DOHH2 (cell line): Measurements from ENCODE around the gene ANKRD39.
A peak's percentile ranks its signal among the peaks of the same experiment; 100 is the strongest.

Source experiments
- H3F3A ChIP-seq: fragments of 200-600 bp; sonication (generic), shearing (Covaris generic); 2 replicates; pipeline ENCODE4 v1.6.0; 2016; ENCODE audit warnings: antibody characterized with exemption, mild to moderate bottlenecking; ENCODE audit not compliant: control insufficient read depth, insufficient read depth
- H3K27ac ChIP-seq: fragments of 200-600 bp; sonication (generic); 2 replicates; pipeline ENCODE4 v1.5.1; 2014; ENCODE audit warnings: low read depth, mild to moderate bottlenecking, low read length, moderate library complexity
- H3K27me3 ChIP-seq: fragments of 200-600 bp; sonication (generic); 2 replicates; pipeline ENCODE4 v1.6.1; 2014; ENCODE audit warnings: mild to moderate bottlenecking, low read length, mixed read lengths; ENCODE audit not compliant: control insufficient read depth
- H3K36me3 ChIP-seq: fragments of 200-600 bp; sonication (generic); 2 replicates; pipeline ENCODE4 v1.6.1; 2014; ENCODE audit warnings: mild to moderate bottlenecking, low read length, moderate library complexity, mixed read lengths; ENCODE audit not compliant: control insufficient read depth
- H3K4me1 ChIP-seq: fragments of 200-600 bp; sonication (generic); 2 replicates; pipeline ENCODE4 v1.6.1; 2014; ENCODE audit warnings: mild to moderate bottlenecking, low read length, mixed read lengths; ENCODE audit not compliant: control insufficient read depth
- H3K4me2 ChIP-seq: fragments of 200-600 bp; sonication (generic); 2 replicates; pipeline ENCODE4 v1.6.0; 2014; ENCODE audit warnings: mild to moderate bottlenecking, low read length, moderate library complexity
- H3K4me3 ChIP-seq: fragments of 200-600 bp; sonication (generic); 2 replicates; pipeline ENCODE4 v1.5.1; 2014; ENCODE audit warnings: mild to moderate bottlenecking, low read length, mixed read lengths
- H3K79me2 ChIP-seq: fragments of 200-600 bp; sonication (generic); 2 replicates; pipeline ENCODE4 v1.6.1; 2014; ENCODE audit warnings: mild to moderate bottlenecking, low read length, mixed read lengths; ENCODE audit not compliant: control insufficient read depth
- H3K9me2 ChIP-seq: fragments of 200-600 bp; sonication (generic); replicated peaks from 2 replicates; pipeline ENCODE4 v1.6.1; 2014; ENCODE audit warnings: mild to moderate bottlenecking, low read length, mixed read lengths; ENCODE audit not compliant: control insufficient read depth
- H3K9me3 ChIP-seq: fragments of 200-600 bp; sonication (generic); 2 replicates; pipeline ENCODE4 v1.6.1; 2014; ENCODE audit warnings: antibody characterized with exemption, low read length, mixed read lengths; ENCODE audit not compliant: control insufficient read depth, insufficient read depth
- H4K20me1 ChIP-seq: fragments of 200-600 bp; sonication (generic); 2 replicates; pipeline ENCODE4 v1.6.0; 2014; ENCODE audit warnings: low read depth, mild to moderate bottlenecking, antibody characterized with exemption, low read length, moderate library complexity; ENCODE audit not compliant: control insufficient read depth, insufficient read depth
- EZH2phosphoT487 ChIP-seq: fragments of 200-600 bp; sonication (generic); IDR thresholded peaks from 2 replicates; pipeline ENCODE4 v1.6.1; 2017; ENCODE audit warnings: borderline replicate concordance, mild to moderate bottlenecking, antibody characterized with exemption, low read length, moderate library complexity, mixed read lengths
- TF ChIP-seq, protein P1 (sequence below): fragments of 200-600 bp; sonication (generic); IDR thresholded peaks from one replicate; pipeline ENCODE4 v1.5.1; 2014; ENCODE audit warnings: antibody characterized with exemption, mild to moderate bottlenecking, low read depth, low read length; ENCODE audit not compliant: poor library complexity, severe bottlenecking

Gene ANKRD39

DNA sequence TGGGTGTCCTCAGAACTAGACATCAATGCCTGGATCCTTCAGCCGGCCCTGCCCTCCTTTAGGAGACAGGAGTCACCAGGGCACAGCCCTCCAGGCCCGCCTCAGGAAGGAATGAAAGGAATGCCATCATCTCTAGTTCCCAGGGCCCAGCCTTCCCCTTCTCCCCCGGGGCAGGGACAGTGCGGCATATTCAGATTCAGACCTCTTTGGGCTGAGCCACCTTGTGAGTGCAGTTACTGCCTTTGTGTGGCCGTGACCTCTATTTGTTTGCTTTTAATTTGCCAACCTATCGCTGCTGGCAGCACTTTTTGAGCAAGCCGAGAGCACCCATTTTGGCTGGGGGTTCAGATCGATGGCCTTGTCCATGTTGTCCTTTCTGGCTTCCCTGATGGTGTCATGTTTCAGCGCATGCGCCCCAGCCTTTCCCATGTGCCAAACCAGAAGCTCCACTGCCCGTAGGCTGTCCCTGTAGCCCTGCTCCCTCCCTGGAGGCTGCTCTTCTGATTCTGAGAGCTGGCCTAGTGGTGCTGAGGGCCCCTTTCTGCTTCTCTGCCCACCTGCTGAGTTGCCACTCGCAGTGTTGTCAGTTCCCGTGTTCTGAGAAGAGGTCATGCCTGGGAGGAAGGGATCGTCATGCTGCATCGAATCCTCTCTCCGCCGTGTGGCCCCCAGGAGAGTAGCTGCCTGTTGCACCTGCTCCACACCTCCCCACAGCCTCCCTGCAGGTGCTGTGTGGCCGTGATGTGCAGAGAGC lies 24.9 kb downstream of the ANKRD39 start:
- Histone ChIP-seq H3K9me3 (no peaks in the 10 kb centered on the region), H3K4me1 (peaks cover 21% of the 10 kb centered on the region), H3K9me2 (no peaks in the 10 kb centered on the region), H3K27ac (peak overlapping the region; percentile 37), H3K4me3 (0 out of 2 replicates have a peak overlapping the region, but pooled peaks have one; percentile 10), H3K36me3 (peaks cover 59% of the 10 kb centered on the region), H3F3A (peaks cover 3% of the 10 kb centered on the region), H3K4me2 (peak overlapping the region; percentile 35), H3K27me3 (no peaks in the 10 kb centered on the region), H4K20me1 (no peaks in the 10 kb centered on the region), H3K79me2 (no peaks in the 10 kb centered on the region)
- TF ChIP-seq, protein P1, sequence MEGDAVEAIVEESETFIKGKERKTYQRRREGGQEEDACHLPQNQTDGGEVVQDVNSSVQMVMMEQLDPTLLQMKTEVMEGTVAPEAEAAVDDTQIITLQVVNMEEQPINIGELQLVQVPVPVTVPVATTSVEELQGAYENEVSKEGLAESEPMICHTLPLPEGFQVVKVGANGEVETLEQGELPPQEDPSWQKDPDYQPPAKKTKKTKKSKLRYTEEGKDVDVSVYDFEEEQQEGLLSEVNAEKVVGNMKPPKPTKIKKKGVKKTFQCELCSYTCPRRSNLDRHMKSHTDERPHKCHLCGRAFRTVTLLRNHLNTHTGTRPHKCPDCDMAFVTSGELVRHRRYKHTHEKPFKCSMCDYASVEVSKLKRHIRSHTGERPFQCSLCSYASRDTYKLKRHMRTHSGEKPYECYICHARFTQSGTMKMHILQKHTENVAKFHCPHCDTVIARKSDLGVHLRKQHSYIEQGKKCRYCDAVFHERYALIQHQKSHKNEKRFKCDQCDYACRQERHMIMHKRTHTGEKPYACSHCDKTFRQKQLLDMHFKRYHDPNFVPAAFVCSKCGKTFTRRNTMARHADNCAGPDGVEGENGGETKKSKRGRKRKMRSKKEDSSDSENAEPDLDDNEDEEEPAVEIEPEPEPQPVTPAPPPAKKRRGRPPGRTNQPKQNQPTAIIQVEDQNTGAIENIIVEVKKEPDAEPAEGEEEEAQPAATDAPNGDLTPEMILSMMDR, result no peak
- no peak for TF ChIP-seq EZH2phosphoT487

DNA sequence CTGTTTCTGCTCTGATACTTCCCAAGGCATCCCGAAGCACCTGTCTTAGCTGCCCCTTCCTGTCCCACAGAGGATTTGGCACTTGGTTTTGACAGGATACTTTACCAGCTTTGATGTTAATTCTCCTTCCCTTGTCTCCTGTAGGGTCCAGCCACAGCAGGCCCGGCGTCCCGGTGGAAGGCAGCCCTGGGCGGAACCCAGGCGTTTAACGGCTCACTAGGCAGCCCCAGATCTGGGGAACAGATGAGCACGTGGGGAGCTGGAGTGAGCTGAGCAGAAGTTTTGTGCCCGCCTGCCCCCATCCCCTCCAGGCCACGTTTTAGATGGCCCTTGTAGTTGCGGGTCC lies 25.4 kb downstream of the ANKRD39 start:
- peak overlapping the region; percentile 35; the same call in 1 of the 2 replicates for H3K4me2 ChIP-seq
- no peak overlapping the region for H3K27ac ChIP-seq
- H3F3A ChIP-seq, result peaks cover 3% of the 10 kb centered on the region
- no peaks in the 10 kb centered on the region for H3K27me3 ChIP-seq
- H4K20me1 ChIP-seq, result no peaks in the 10 kb centered on the region
- TF ChIP-seq EZH2phosphoT487, result no peak
- TF ChIP-seq, protein P1, result no peak
- no peak overlapping the region for H3K4me3 ChIP-seq
- peaks cover 65% of the 10 kb centered on the region for H3K36me3 ChIP-seq
- no peaks in the 10 kb centered on the region for H3K9me2 ChIP-seq
- H3K79me2 ChIP-seq, result no peaks in the 10 kb centered on the region
- H3K9me3 ChIP-seq, result no peaks in the 10 kb centered on the region
- peaks cover 21% of the 10 kb centered on the region for H3K4me1 ChIP-seq

DNA sequence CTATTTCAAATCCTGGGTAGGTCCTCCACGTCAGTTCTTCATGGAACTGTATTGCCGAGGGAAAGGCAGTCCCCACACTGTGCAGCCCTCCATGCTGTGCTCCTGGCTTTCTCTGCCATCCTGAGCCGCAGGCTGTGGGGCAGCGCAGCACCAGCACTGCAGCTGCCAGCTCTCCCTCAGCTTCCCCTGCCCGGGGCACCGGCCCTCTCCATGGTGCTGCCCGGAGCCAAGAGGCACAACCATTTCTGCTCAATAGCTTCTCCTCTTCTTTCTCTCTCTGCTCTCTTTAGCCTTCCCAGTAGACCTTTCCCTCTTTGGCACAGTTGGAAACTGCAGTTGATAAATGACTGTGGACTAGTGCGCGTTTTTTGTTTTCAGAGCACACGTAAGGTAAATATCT lies 26.1 kb downstream of the ANKRD39 start:
- Histone ChIP-seq H3K4me3 (no peak overlapping the region), H4K20me1 (no peaks in the 10 kb centered on the region), H3K79me2 (no peaks in the 10 kb centered on the region; the same call in 1 of the 2 replicates), H3F3A (peaks cover 3% of the 10 kb centered on the region), H3K4me2 (no peak overlapping the region), H3K9me2 (no peaks in the 10 kb centered on the region), H3K4me1 (peaks cover 21% of the 10 kb centered on the region), H3K27ac (no peak overlapping the region), H3K27me3 (no peaks in the 10 kb centered on the region), H3K36me3 (peaks cover 68% of the 10 kb centered on the region), H3K9me3 (no peaks in the 10 kb centered on the region)
- TF ChIP-seq EZH2phosphoT487, result no peak
- TF ChIP-seq, protein P1, result no peak
